Measurements from ENCODE around the gene KIF1A.

The KIF1A gene

DNA sequence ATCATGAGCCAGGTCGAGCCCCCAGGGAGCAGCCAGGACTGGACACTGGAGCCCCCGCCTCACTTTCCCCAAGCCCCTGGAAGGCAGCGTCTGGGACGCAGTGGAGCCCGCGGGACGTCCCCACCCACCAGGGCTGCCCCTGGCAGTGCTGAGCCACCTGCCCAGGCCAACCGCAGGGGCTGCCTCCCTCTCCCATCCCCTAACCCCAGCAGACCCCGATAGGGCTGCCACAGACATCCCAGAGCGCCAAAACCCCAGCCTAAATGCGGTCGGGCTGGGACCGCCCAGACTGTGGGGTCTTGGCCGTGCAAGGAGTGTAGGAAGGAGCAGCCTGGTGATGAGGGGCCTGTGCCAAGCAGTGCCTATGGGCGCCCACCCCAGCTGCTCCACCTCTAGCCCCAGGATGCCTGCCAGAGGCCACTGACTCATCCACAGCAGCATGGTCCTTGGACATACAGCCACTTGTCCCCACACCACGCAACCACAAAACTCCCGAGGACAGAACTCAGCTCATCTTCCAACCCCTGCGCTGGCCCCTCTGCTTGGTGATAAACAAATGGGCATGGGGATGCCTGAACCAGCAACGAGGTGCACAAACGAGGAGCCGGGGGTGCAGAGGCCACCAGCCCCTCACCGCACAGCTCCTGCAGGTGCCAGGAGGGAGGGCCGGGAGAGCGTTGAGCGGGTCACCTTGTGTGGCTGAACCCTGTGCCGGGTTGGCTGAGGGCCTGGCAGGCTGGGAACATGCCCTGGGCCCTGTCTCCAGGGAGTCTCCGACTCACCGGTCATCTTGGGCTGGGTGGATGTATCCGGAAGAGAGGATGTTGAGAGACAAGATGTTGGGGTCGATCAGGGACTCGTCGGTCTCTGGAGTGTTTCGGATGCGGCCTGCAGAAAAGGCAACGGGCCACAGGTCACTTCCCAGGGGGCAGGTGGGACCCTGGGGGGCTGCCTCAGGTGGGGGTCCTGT lies 83.5 kb downstream of the KIF1A start:
- no peak for TF ChIP-seq SIN3A (IDR thresholded peaks at IDR 0.05; ENCODE audit: borderline replicate concordance, insufficient read depth, low read length)
- TF ChIP-seq REST (IDR thresholded peaks at IDR 0.05; ENCODE audit: insufficient read depth in 1 of 2, low read depth in 2 of 2, low read length in 2 of 2): no peak
- no peak for TF ChIP-seq POLR2AphosphoS5 (IDR thresholded peaks at IDR 0.05; ENCODE audit: low read depth, low read length)
- no peak for TF ChIP-seq FOXP2 (optimal IDR thresholded peaks at IDR 0.05; ENCODE audit: borderline replicate concordance, extremely low read depth, extremely low read length, insufficient read depth)
- no peak for TF ChIP-seq TAF1 (IDR thresholded peaks at IDR 0.05; ENCODE audit: borderline replicate concordance, insufficient read depth, low read length)

GRCh38 chr2:240735476-240735875 lies 84.5 kb downstream of the KIF1A start:
- TF ChIP-seq TAF1 (IDR thresholded peaks at IDR 0.05; ENCODE audit: borderline replicate concordance, insufficient read depth, low read length) (no peak), POLR2AphosphoS5 (IDR thresholded peaks at IDR 0.05; ENCODE audit: low read depth, low read length) (no peak), REST (IDR thresholded peaks at IDR 0.05; ENCODE audit: insufficient read depth in 1 of 2, low read depth in 2 of 2, low read length in 2 of 2) (no peak), SIN3A (IDR thresholded peaks at IDR 0.05; ENCODE audit: borderline replicate concordance, insufficient read depth, low read length) (no peak), FOXP2 (optimal IDR thresholded peaks at IDR 0.05; ENCODE audit: borderline replicate concordance, extremely low read depth, extremely low read length, insufficient read depth) (no peak)

DNA sequence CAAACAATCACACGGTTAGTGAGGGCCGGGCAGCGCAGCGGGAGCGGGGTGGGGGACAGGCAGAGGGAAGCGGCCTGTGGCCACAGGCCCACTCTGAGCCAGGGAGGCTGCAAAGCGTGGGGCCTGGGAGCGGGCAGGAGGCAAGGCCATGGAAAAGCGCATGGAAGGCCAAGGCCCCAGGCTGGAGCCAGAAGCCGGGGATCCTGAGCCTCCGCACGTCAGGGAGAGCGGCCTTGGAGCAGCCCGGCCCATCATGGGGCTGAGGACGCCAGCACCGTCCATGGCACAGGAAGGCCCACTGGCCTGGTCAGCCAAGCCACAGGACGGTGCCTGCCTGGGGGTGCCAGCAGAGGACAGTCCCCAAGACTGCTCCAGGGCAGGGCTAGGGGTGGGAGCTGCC lies 85.3 kb downstream of the KIF1A start:
- TF ChIP-seq SIN3A (IDR thresholded peaks at IDR 0.05; ENCODE audit: borderline replicate concordance, insufficient read depth, low read length) (no peak), REST (IDR thresholded peaks at IDR 0.05; ENCODE audit: insufficient read depth in 1 of 2, low read depth in 2 of 2, low read length in 2 of 2) (no peak), POLR2AphosphoS5 (IDR thresholded peaks at IDR 0.05; ENCODE audit: low read depth, low read length) (no peak), TAF1 (IDR thresholded peaks at IDR 0.05; ENCODE audit: borderline replicate concordance, insufficient read depth, low read length) (no peak), FOXP2 (optimal IDR thresholded peaks at IDR 0.05; ENCODE audit: borderline replicate concordance, extremely low read depth, extremely low read length, insufficient read depth) (no peak)

- TF ChIP-seq POLR2AphosphoS5 (IDR thresholded peaks at IDR 0.05; ENCODE audit: low read depth, low read length): no peak
- TF ChIP-seq TAF1 (IDR thresholded peaks at IDR 0.05; ENCODE audit: borderline replicate concordance, insufficient read depth, low read length): no peak
- TF ChIP-seq SIN3A (IDR thresholded peaks at IDR 0.05; ENCODE audit: borderline replicate concordance, insufficient read depth, low read length): no peak
- no peak for TF ChIP-seq REST (IDR thresholded peaks at IDR 0.05; ENCODE audit: insufficient read depth in 1 of 2, low read depth in 2 of 2, low read length in 2 of 2)
Observed at GRCh38 chr2:240733803-240734495, 86.1 kb downstream of the KIF1A start.
